RWPE1 (cell line): Measurements from ENCODE around the gene PDS5B.
"Not testable (repeated sequence)": the region's sequence is repeated elsewhere in the genome, so short reads cannot be mapped to it uniquely, and the experiment has no call there.

ENCODE experiments used
- CTCF ChIA-PET: fragments of 350-600 bp; sonication (Branson Sonifier 250); formaldehyde crosslinking; extraction: SDS; loops from one replicate; lab custom pipeline; 2021; lab: Yijun Ruan, JAX
- POLR2A ChIA-PET: fragments of 400-600 bp; formaldehyde crosslinking; extraction: SDS; loops from one replicate; lab custom pipeline; 2020; ENCODE audit warnings: antibody characterized with exemption; ENCODE audit not compliant: low non-redundant PET; lab: Yijun Ruan, JAX
- DNase-seq: peaks from one replicate; pipeline ENCODE4 v3.0.0; 2012; ENCODE audit warnings: low spot score
- H3K27ac ChIP-seq: fragments of 450-650 bp; 2 replicates; pipeline ENCODE4 v1.5.1; 2017
- TF ChIP-seq, protein P1 (sequence below): fragments of 450-650 bp; conservative IDR thresholded peaks from 2 replicates; pipeline ENCODE4 v1.5.1; 2017; ENCODE audit warnings: low read depth, mild to moderate bottlenecking

PDS5B gene

DNA sequence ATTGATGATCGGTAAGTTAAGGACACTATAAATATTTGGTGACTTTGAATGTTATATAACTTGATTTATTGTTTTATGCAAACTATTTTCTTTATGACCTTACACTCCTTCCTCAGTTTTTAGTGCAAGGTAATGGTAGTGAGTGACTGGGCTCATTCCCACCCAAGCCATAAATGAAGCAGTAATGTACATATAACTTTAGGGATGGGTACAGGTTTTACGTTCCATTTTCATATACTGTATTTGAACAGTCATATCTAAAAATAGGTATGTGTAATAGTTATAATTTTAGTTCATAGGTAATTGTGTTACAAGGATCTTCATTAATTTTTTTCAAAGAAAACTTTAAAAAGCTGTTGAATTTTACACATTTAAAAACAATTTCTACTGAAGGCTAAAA is 101.0 kb downstream of the PDS5B start:
- ChIA-PET CTCF (interaction anchor here (0.7 kb wide), 1 partner anchor 204 kb away, joined by 3 read pairs; no protein-coding TSS in a partner anchor), POLR2A (no interaction called here)
- DNase-seq: no peak
- H3K27ac ChIP-seq: no peak overlapping the region
- TF ChIP-seq, protein P1, sequence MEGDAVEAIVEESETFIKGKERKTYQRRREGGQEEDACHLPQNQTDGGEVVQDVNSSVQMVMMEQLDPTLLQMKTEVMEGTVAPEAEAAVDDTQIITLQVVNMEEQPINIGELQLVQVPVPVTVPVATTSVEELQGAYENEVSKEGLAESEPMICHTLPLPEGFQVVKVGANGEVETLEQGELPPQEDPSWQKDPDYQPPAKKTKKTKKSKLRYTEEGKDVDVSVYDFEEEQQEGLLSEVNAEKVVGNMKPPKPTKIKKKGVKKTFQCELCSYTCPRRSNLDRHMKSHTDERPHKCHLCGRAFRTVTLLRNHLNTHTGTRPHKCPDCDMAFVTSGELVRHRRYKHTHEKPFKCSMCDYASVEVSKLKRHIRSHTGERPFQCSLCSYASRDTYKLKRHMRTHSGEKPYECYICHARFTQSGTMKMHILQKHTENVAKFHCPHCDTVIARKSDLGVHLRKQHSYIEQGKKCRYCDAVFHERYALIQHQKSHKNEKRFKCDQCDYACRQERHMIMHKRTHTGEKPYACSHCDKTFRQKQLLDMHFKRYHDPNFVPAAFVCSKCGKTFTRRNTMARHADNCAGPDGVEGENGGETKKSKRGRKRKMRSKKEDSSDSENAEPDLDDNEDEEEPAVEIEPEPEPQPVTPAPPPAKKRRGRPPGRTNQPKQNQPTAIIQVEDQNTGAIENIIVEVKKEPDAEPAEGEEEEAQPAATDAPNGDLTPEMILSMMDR: no peak

DNA sequence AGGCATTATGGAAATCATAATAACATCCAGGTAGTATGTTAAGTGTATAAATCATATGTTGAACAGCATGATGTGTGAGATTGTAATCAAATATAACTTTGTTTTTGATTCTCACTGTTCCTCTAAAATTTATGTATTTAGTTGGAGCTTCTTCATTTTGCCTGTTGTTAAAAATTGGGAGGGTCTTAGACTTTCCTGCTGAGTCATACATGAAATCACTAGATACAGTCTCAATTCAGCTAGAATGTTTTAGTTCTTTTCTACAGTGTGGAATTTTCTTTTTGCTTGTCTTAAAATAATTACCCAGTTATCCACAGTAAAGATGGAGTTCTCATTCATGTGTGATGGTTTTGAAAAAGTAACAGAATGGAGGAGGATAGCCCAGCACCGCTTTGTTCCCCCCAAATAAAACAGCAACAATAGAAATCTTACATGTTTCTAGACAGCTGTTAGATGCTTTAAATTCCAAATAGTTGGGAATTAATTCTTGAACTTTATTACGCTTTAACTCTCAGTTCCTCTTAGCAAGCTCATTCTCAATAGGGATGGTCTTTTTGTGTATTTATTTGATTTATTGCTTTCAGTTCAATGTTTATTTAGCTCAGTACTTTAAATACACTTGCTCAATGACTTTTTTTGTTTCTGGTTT is 109.5 kb downstream of the PDS5B start:
- TF ChIP-seq, protein P1: no peak
- POLR2A ChIA-PET: no interaction called here
- CTCF ChIA-PET: interaction anchor here (0.7 kb wide), 2 partner anchors 56 to 335 kb away, joined by 3 to 4 read pairs; no protein-coding TSS in a partner anchor
- DNase-seq: no peak
- H3K27ac ChIP-seq: no peak overlapping the region

DNA sequence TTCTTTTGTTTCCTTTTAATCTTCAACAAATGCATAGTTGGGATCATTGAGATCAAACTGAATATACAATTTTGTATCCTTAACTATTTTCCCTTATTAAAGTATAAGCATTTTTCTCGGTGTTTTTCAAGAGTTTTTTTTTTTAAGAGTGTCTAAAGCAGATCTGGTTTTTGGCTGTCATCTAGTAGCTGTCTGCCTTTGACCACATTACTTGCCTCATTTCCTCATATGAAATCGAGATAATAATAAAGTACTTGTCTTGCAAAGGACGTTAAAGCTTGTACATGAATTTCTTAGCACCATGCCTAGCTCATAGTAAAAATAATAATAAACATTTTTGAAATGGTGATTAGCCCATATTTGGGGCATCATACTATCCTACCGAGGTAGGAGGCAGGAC is 121.2 kb downstream of the PDS5B start:
- ChIA-PET CTCF (no interaction called here), POLR2A (no interaction called here)
- TF ChIP-seq, protein P1: no peak
- no peak overlapping the region for H3K27ac ChIP-seq
- DNase-seq: no peak

DNA sequence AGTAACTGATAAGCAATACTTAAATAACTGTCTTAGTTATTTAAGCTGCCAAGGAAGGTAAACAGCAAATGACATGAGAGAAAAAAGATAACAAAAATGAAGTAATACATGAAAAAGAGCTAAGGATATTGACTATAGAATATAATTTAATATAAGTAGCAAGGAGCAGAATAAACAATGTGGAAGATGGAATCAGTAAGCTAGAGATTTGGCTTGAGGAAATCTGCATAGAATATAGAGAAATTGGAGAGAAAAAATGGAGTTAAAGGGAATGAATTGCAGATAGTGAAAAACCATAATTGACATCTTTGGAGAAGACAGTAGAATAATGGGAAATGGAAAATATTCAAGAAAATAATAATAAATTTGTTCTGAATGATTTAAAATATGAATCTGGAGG is 127.1 kb downstream of the PDS5B start:
- POLR2A ChIA-PET: no interaction called here
- H3K27ac ChIP-seq: no peak overlapping the region
- no peak for DNase-seq
- CTCF ChIA-PET: interaction anchor here (0.6 kb wide), 1 partner anchor 46 kb away, joined by 3 read pairs; no protein-coding TSS in a partner anchor
- TF ChIP-seq, protein P1: no peak

DNA sequence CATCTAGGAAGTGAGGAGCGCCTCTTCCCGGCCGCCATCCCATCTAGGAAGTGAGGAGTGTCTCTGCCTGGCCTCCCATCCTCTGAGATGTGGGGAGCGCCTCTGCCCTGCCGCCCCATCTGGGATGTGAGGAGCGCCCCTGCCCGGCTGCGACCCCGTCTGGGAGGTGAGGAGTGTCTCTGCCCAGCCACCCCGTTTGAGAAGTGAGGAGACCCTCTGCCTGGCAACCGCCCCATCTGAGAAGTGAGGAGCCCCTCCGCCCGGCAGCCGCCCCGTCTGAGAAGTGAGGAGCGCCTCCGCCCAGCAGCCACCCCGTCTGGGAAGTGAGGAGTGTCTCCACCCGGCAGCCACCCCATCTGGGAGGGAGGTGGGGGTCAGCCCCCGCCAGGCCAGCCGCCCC is 129.9 kb downstream of the PDS5B start:
- H3K27ac ChIP-seq, DNase-seq, POLR2A ChIA-PET, CTCF ChIA-PET: not testable (repeated sequence)

DNA sequence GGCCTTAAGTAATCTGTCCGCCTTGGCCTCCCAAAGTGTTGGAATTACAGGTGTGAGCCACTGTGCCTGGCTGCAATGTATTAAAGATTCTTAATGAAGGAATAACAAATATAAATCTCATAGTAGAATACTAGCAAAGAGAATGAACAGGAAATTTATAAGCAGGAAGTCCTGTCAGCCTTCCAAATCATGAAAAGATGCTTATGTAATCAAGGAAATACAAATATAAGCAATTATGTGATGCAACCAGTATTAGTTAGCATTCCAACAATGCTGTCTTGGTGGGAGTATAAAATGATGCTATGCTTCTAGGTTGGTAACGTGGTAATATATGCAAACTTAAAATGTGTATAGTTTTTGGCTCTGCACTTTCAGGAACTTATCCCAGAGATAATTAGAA is 133.8 kb downstream of the PDS5B start:
- H3K27ac ChIP-seq: no peak overlapping the region
- no peak for DNase-seq
- TF ChIP-seq, protein P1: no peak
- CTCF ChIA-PET: no interaction called here
- POLR2A ChIA-PET: no interaction called here

DNA sequence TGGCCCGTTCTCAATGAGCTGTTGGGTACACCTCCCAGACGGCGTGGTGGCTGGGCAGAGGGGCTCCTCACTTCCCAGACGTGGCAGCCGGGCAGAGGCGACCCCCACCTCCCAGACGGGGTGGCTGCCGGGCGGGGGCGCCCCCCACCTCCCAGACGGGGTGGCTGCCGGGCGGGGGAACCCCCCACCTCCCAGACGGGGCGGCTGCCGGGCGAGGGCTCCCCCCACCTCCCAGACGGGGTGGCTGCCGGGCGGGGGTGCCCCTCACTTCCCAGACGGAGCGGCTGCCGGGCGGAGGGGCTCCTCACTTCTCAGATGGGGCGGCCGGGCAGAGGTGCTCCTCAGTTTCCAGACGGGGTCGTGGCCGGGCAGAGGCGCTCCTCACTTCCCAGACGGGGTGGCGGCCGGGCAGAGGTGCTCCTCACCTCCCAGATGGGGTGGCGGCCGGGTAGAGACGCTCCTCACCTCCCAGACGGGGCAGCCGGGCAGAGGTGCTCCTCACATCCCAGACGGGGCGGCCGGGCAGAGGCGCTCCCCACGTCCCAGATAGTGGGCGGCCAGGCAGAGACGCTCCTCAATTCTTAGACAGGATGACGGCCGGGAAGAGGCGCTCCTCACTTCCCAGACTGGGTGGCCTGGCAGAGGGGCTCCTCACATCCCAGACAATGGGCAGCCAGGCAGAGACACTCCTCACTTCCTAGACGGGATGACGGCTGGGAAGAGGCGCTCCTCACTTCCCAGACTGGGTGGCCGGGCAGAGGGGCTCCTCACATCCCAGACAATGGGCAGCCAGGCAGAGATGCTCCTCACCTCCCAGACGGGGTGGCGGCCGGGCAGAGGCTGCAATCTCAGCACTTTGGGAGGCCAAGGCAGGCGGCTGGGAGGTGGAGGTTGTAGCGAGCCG is 135.1 kb downstream of the PDS5B start:
- H3K27ac ChIP-seq, CTCF ChIA-PET, DNase-seq, POLR2A ChIA-PET: not testable (repeated sequence)
